Measurements from ENCODE around the gene PITPNC1.

The PITPNC1 gene

DNA sequence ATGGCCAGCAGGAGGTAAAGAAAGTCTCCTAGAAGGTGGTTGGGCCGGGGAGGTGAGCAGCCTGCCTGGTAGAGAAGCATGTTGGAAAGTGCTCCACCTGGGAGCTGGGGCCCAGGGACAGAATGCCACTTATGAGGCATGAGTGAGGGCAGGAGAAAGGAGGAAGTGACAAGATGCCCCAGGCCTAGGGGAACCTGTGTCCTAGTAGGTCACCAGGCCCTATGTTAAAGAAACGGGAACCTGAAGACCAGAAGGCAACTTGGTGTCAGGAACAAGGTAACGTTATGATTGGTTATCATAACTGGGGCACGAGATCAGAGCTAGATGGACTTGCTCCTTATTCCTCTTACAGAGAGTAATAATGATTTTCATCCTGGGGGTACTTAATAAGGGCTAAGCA lies 34.3 kb downstream of the PITPNC1 start:
- no CpG with 5 or more reads among the region's 4 CpGs for WGBS (ENCODE audit: extremely low coverage, insufficient coverage, insufficient read length)
- H3K14ac ChIP-seq (ENCODE audit: low read length), result no peak overlapping the region
- no peak overlapping the region for H4K12ac ChIP-seq (ENCODE audit: low read depth, low read length)

DNA sequence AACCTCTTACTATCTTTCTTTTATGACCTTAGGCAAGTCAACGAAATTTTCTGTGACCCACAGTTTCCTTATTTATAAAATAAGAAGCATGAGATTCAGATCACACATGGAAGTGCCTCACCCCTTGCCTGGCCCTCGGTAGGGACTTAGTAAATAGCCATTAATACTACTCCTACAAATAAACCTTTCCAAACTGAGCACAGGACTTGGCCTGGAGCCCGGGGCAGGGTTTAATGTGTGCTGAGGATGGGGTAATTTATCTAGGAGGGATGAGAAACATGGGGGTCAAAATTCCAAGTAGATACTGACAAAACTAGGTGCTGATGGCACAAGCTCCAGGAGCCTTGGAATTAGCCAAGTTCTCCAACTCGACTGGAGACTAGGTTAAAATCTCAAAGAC lies 35.0 kb downstream of the PITPNC1 start:
- no peak overlapping the region for H2BK120ac ChIP-seq (ENCODE audit: insufficient read depth, low read length, poor library complexity)
- H3K27ac ChIP-seq (ENCODE audit: low read depth, low read length), result no peak overlapping the region
- no peak overlapping the region for H3K23ac ChIP-seq (ENCODE audit: low read length)
- H2AK5ac ChIP-seq (ENCODE audit: low read length), result no peak overlapping the region
- H4K12ac ChIP-seq (ENCODE audit: low read depth, low read length), result no peak overlapping the region
- H4K91ac ChIP-seq (ENCODE audit: low read depth, low read length), result no peak overlapping the region
- H3K36me3 ChIP-seq (ENCODE audit: control insufficient read depth in 1 of 2, insufficient read depth in 2 of 2, low read length in 2 of 2), result no peaks in the 10 kb centered on the region
- no peak overlapping the region for H3K4me3 ChIP-seq (ENCODE audit: low read depth, low read length)
- no peak overlapping the region for H2BK5ac ChIP-seq (ENCODE audit: low read depth, low read length, poor library complexity)
- no CpG with 5 or more reads among the region's 4 CpGs for WGBS (ENCODE audit: extremely low coverage, insufficient coverage, insufficient read length)
- H3K9me3 ChIP-seq (ENCODE audit: insufficient read depth, low read depth, low read length), result no peaks in the 10 kb centered on the region
- H2AFZ ChIP-seq (ENCODE audit: insufficient read depth, low read length, poor library complexity), result no peak overlapping the region
- no peak for DNase-seq
- no peak overlapping the region for H3K18ac ChIP-seq (ENCODE audit: low read length)
- H3K14ac ChIP-seq (ENCODE audit: low read length), result no peak overlapping the region
- H3K9ac ChIP-seq (ENCODE audit: low read length), result no peak overlapping the region
- no peaks in the 10 kb centered on the region for H3K27me3 ChIP-seq (ENCODE audit: insufficient read depth, low read length)
- no peaks in the 10 kb centered on the region for H3K79me2 ChIP-seq (ENCODE audit: control insufficient read depth, insufficient read depth, low read length, poor library complexity)
- no peak overlapping the region for H3K4ac ChIP-seq (ENCODE audit: low read depth, low read length)
- H3K4me1 ChIP-seq (ENCODE audit: control insufficient read depth in 1 of 2, insufficient read depth in 2 of 2, low read length in 2 of 2), result no peaks in the 10 kb centered on the region
- H3K79me1 ChIP-seq (ENCODE audit: low read length), result no peaks in the 10 kb centered on the region
- no peak overlapping the region for H3K4me2 ChIP-seq (ENCODE audit: low read length)
- H2BK12ac ChIP-seq (ENCODE audit: low read length), result no peak overlapping the region
- H4K8ac ChIP-seq (ENCODE audit: low read depth, low read length), result no peak overlapping the region

More for the DNA sequence above, 34.3 kb downstream of the PITPNC1 start:
- Histone ChIP-seq H3K79me2 (ENCODE audit: control insufficient read depth, insufficient read depth, low read length, poor library complexity) (no peaks in the 10 kb centered on the region), H2BK120ac (ENCODE audit: insufficient read depth, low read length, poor library complexity) (no peak overlapping the region), H3K9ac (ENCODE audit: low read length) (no peak overlapping the region), H2BK5ac (ENCODE audit: low read depth, low read length, poor library complexity) (no peak overlapping the region), H3K18ac (ENCODE audit: low read length) (no peak overlapping the region), H4K91ac (ENCODE audit: low read depth, low read length) (no peak overlapping the region), H2BK12ac (ENCODE audit: low read length) (no peak overlapping the region), H2AFZ (ENCODE audit: insufficient read depth, low read length, poor library complexity) (no peak overlapping the region), H3K4ac (ENCODE audit: low read depth, low read length) (no peak overlapping the region), H3K9me3 (ENCODE audit: insufficient read depth, low read depth, low read length) (no peaks in the 10 kb centered on the region), H2AK5ac (ENCODE audit: low read length) (no peak overlapping the region), H4K8ac (ENCODE audit: low read depth, low read length) (no peak overlapping the region), H3K23ac (ENCODE audit: low read length) (no peak overlapping the region), H3K4me2 (ENCODE audit: low read length) (no peak overlapping the region), H3K79me1 (ENCODE audit: low read length) (no peaks in the 10 kb centered on the region), H3K27me3 (ENCODE audit: insufficient read depth, low read length) (no peaks in the 10 kb centered on the region), H3K36me3 (ENCODE audit: control insufficient read depth in 1 of 2, insufficient read depth in 2 of 2, low read length in 2 of 2) (no peaks in the 10 kb centered on the region), H3K4me3 (ENCODE audit: low read depth, low read length) (no peak overlapping the region), H3K27ac (ENCODE audit: low read depth, low read length) (no peak overlapping the region), H3K4me1 (ENCODE audit: control insufficient read depth in 1 of 2, insufficient read depth in 2 of 2, low read length in 2 of 2) (no peaks in the 10 kb centered on the region)
- DNase-seq, result no peak

DNA sequence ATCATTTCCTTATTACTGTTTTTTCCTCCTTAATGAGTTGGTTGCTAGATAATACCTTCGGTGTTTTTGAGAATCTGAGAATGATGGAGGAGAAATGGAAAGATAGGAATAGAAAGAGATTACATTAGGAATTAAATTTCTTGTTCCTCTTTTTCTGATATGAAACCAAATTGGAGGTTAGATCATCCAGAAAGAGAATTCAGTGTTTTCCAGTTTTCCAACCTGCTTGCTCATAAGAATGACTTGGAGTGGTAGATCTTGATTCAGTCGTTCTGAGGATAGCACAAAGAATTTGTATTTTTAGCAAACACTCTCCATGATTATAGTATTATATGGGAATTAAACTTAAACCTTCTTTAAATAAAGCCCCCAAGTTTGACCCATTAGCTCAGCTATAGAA lies 35.9 kb downstream of the PITPNC1 start:
- Histone ChIP-seq H3K9me3 (ENCODE audit: insufficient read depth, low read depth, low read length) (no peaks in the 10 kb centered on the region), H3K4me2 (ENCODE audit: low read length) (no peak overlapping the region), H3K4me1 (ENCODE audit: control insufficient read depth in 1 of 2, insufficient read depth in 2 of 2, low read length in 2 of 2) (no peaks in the 10 kb centered on the region), H2BK120ac (ENCODE audit: insufficient read depth, low read length, poor library complexity) (no peak overlapping the region), H3K14ac (ENCODE audit: low read length) (no peak overlapping the region), H3K4ac (ENCODE audit: low read depth, low read length) (no peak overlapping the region), H2BK5ac (ENCODE audit: low read depth, low read length, poor library complexity) (no peak overlapping the region), H4K91ac (ENCODE audit: low read depth, low read length) (no peak overlapping the region), H3K27me3 (ENCODE audit: insufficient read depth, low read length) (no peaks in the 10 kb centered on the region), H3K79me2 (ENCODE audit: control insufficient read depth, insufficient read depth, low read length, poor library complexity) (no peaks in the 10 kb centered on the region), H2AK5ac (ENCODE audit: low read length) (no peak overlapping the region), H4K12ac (ENCODE audit: low read depth, low read length) (no peak overlapping the region), H2BK12ac (ENCODE audit: low read length) (no peak overlapping the region), H3K79me1 (ENCODE audit: low read length) (no peaks in the 10 kb centered on the region), H3K27ac (ENCODE audit: low read depth, low read length) (no peak overlapping the region), H2AFZ (ENCODE audit: insufficient read depth, low read length, poor library complexity) (no peak overlapping the region), H3K36me3 (ENCODE audit: control insufficient read depth in 1 of 2, insufficient read depth in 2 of 2, low read length in 2 of 2) (no peaks in the 10 kb centered on the region), H3K4me3 (ENCODE audit: low read depth, low read length) (no peak overlapping the region), H3K9ac (ENCODE audit: low read length) (no peak overlapping the region), H3K18ac (ENCODE audit: low read length) (no peak overlapping the region), H3K23ac (ENCODE audit: low read length) (no peak overlapping the region), H4K8ac (ENCODE audit: low read depth, low read length) (no peak overlapping the region)
- DNase-seq, result no peak
- WGBS (ENCODE audit: extremely low coverage, insufficient coverage, insufficient read length), result no CpG with 5 or more reads among the region's 2 CpGs

DNA sequence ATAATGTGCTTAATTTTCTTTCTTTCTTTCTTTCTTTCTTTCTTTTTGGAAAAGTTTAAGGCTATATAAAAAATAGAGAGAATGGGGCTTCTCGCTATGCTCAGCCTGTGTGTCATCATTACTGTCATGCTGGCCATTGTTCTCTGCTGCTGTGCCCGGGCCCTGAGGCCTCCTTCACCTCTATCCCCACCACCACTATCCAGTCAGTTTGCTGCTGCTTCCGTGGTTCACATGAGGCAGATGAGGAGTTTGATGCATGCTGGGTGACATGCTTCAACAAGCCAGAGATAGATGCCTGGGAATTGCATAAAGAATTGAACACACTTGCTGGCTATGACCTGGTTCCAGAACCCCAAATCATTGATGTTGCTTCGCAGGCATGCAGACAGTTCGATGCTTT lies 36.3 kb downstream of the PITPNC1 start:
- no peaks in the 10 kb centered on the region for H3K4me1 ChIP-seq (ENCODE audit: control insufficient read depth in 1 of 2, insufficient read depth in 2 of 2, low read length in 2 of 2)
- no peak overlapping the region for H2AFZ ChIP-seq (ENCODE audit: insufficient read depth, low read length, poor library complexity)
- no peak overlapping the region for H3K4ac ChIP-seq (ENCODE audit: low read depth, low read length)
- no peaks in the 10 kb centered on the region for H3K9me3 ChIP-seq (ENCODE audit: insufficient read depth, low read depth, low read length)
- H3K36me3 ChIP-seq (ENCODE audit: control insufficient read depth in 1 of 2, insufficient read depth in 2 of 2, low read length in 2 of 2), result no peaks in the 10 kb centered on the region
- H3K79me1 ChIP-seq (ENCODE audit: low read length), result no peaks in the 10 kb centered on the region
- H4K91ac ChIP-seq (ENCODE audit: low read depth, low read length), result no peak overlapping the region
- no peaks in the 10 kb centered on the region for H3K27me3 ChIP-seq (ENCODE audit: insufficient read depth, low read length)
- no CpG with 5 or more reads among the region's 5 CpGs for WGBS (ENCODE audit: extremely low coverage, insufficient coverage, insufficient read length)
- H4K8ac ChIP-seq (ENCODE audit: low read depth, low read length), result no peak overlapping the region
- peak overlapping the region; percentile 11 for H3K23ac ChIP-seq (ENCODE audit: low read length)
- H3K4me2 ChIP-seq (ENCODE audit: low read length), result no peak overlapping the region
- no peak overlapping the region for H2BK12ac ChIP-seq (ENCODE audit: low read length)
- H3K9ac ChIP-seq (ENCODE audit: low read length), result no peak overlapping the region
- H3K18ac ChIP-seq (ENCODE audit: low read length), result no peak overlapping the region
- H3K4me3 ChIP-seq (ENCODE audit: low read depth, low read length), result no peak overlapping the region
- no peak overlapping the region for H4K12ac ChIP-seq (ENCODE audit: low read depth, low read length)
- no peak for DNase-seq
- no peak overlapping the region for H2BK5ac ChIP-seq (ENCODE audit: low read depth, low read length, poor library complexity)
- no peaks in the 10 kb centered on the region for H3K79me2 ChIP-seq (ENCODE audit: control insufficient read depth, insufficient read depth, low read length, poor library complexity)
- H2BK120ac ChIP-seq (ENCODE audit: insufficient read depth, low read length, poor library complexity), result no peak overlapping the region
- no peak overlapping the region for H3K14ac ChIP-seq (ENCODE audit: low read length)
- H2AK5ac ChIP-seq (ENCODE audit: low read length), result no peak overlapping the region
- H3K27ac ChIP-seq (ENCODE audit: low read depth, low read length), result no peak overlapping the region
